ENCODE data around the gene MGST2.

The MGST2 gene

GRCh38 chr4:139684351-139684750, 18.7 kb downstream of the MGST2 start:
- TF ChIP-seq TEAD4 (IDR thresholded peaks at IDR 0.05) (no peak), CEBPB (IDR thresholded peaks at IDR 0.05) (no peak), NFIC (IDR thresholded peaks at IDR 0.05) (no peak), FOXM1 (IDR thresholded peaks at IDR 0.05; ENCODE audit: borderline replicate concordance, low read depth) (no peak)

GRCh38 chr4:139685180-139685579, 19.6 kb downstream of the MGST2 start:
- TF ChIP-seq, protein P1, sequence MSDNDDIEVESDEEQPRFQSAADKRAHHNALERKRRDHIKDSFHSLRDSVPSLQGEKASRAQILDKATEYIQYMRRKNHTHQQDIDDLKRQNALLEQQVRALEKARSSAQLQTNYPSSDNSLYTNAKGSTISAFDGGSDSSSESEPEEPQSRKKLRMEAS (IDR thresholded peaks at IDR 0.05): no peak
- TF ChIP-seq EP300 (IDR thresholded peaks at IDR 0.05; ENCODE audit: borderline replicate concordance): no peak
- TF ChIP-seq, protein P2, sequence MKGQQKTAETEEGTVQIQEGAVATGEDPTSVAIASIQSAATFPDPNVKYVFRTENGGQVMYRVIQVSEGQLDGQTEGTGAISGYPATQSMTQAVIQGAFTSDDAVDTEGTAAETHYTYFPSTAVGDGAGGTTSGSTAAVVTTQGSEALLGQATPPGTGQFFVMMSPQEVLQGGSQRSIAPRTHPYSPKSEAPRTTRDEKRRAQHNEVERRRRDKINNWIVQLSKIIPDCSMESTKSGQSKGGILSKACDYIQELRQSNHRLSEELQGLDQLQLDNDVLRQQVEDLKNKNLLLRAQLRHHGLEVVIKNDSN (IDR thresholded peaks at IDR 0.05): no peak
- TF ChIP-seq TEAD4 (IDR thresholded peaks at IDR 0.05): no peak
- TF ChIP-seq CEBPB (IDR thresholded peaks at IDR 0.05): no peak
- TF ChIP-seq EGR1 (IDR thresholded peaks at IDR 0.05): no peak
- no peak for TF ChIP-seq TCF12 (IDR thresholded peaks at IDR 0.05; ENCODE audit: low read depth)
- no peak for TF ChIP-seq ZBTB7A (IDR thresholded peaks at IDR 0.05; ENCODE audit: low read depth)
- TF ChIP-seq TAF1 (IDR thresholded peaks at IDR 0.05; ENCODE audit: low read depth): no peak

DNA sequence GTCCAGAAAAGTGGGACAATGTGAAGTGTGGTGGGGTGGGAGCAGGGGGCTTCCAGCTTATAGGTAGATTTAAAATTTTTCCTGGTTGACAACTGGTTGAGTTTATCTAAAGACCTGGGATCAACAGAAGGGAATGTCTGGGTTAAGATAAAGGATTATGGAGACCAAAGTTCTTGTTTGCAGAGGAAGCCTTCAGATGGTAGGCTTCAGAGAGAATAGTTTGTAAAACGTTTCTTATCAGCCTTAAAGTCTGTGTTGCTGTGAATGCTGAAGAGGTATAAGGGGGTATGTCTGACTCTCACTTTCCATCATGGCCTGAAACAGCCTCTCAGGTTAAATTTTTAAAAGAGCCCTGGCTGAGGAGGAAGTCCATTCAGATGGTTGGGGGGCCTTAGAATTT, 20.5 kb downstream of the MGST2 start:
- TF ChIP-seq NFIC (IDR thresholded peaks at IDR 0.05) (no peak), TEAD4 (IDR thresholded peaks at IDR 0.05) (no peak), CREB1 (IDR thresholded peaks at IDR 0.05; ENCODE audit: low read depth) (no peak), CEBPB (IDR thresholded peaks at IDR 0.05) (no peak), YY1 (IDR thresholded peaks at IDR 0.05; ENCODE audit: low read depth) (no peak), EP300 (IDR thresholded peaks at IDR 0.05; ENCODE audit: borderline replicate concordance) (no peak), TCF12 (IDR thresholded peaks at IDR 0.05; ENCODE audit: low read depth) (no peak), FOXM1 (IDR thresholded peaks at IDR 0.05; ENCODE audit: borderline replicate concordance, low read depth) (no peak), TAF1 (IDR thresholded peaks at IDR 0.05; ENCODE audit: low read depth) (no peak), EGR1 (IDR thresholded peaks at IDR 0.05) (no peak), RAD21 (IDR thresholded peaks at IDR 0.05; ENCODE audit: low read depth) (no peak), ZBTB7A (IDR thresholded peaks at IDR 0.05; ENCODE audit: low read depth) (no peak)
- TF ChIP-seq, protein P3, sequence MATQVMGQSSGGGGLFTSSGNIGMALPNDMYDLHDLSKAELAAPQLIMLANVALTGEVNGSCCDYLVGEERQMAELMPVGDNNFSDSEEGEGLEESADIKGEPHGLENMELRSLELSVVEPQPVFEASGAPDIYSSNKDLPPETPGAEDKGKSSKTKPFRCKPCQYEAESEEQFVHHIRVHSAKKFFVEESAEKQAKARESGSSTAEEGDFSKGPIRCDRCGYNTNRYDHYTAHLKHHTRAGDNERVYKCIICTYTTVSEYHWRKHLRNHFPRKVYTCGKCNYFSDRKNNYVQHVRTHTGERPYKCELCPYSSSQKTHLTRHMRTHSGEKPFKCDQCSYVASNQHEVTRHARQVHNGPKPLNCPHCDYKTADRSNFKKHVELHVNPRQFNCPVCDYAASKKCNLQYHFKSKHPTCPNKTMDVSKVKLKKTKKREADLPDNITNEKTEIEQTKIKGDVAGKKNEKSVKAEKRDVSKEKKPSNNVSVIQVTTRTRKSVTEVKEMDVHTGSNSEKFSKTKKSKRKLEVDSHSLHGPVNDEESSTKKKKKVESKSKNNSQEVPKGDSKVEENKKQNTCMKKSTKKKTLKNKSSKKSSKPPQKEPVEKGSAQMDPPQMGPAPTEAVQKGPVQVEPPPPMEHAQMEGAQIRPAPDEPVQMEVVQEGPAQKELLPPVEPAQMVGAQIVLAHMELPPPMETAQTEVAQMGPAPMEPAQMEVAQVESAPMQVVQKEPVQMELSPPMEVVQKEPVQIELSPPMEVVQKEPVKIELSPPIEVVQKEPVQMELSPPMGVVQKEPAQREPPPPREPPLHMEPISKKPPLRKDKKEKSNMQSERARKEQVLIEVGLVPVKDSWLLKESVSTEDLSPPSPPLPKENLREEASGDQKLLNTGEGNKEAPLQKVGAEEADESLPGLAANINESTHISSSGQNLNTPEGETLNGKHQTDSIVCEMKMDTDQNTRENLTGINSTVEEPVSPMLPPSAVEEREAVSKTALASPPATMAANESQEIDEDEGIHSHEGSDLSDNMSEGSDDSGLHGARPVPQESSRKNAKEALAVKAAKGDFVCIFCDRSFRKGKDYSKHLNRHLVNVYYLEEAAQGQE (IDR thresholded peaks at IDR 0.05; ENCODE audit: low read depth): no peak
- TF ChIP-seq, protein P2 (IDR thresholded peaks at IDR 0.05): no peak
- TF ChIP-seq, protein P1 (IDR thresholded peaks at IDR 0.05): no peak

GRCh38 chr4:139686988-139687387, 21.4 kb downstream of the MGST2 start:
- no peak for TF ChIP-seq TAF1 (IDR thresholded peaks at IDR 0.05; ENCODE audit: low read depth)
- TF ChIP-seq, protein P1 (IDR thresholded peaks at IDR 0.05): no peak
- TF ChIP-seq EP300 (IDR thresholded peaks at IDR 0.05; ENCODE audit: borderline replicate concordance): no peak
- no peak for TF ChIP-seq NFIC (IDR thresholded peaks at IDR 0.05)
- TF ChIP-seq TEAD4 (IDR thresholded peaks at IDR 0.05): no peak
- TF ChIP-seq FOXM1 (IDR thresholded peaks at IDR 0.05; ENCODE audit: borderline replicate concordance, low read depth): no peak
- no peak for TF ChIP-seq CREB1 (IDR thresholded peaks at IDR 0.05; ENCODE audit: low read depth)
- no peak for TF ChIP-seq TCF12 (IDR thresholded peaks at IDR 0.05; ENCODE audit: low read depth)
- no peak for TF ChIP-seq EGR1 (IDR thresholded peaks at IDR 0.05)
- TF ChIP-seq, protein P2 (IDR thresholded peaks at IDR 0.05): no peak
- no peak for TF ChIP-seq YY1 (IDR thresholded peaks at IDR 0.05; ENCODE audit: low read depth)
- no peak for TF ChIP-seq ZBTB7A (IDR thresholded peaks at IDR 0.05; ENCODE audit: low read depth)
- no peak for TF ChIP-seq RAD21 (IDR thresholded peaks at IDR 0.05; ENCODE audit: low read depth)
- no peak for TF ChIP-seq CEBPB (IDR thresholded peaks at IDR 0.05)
- TF ChIP-seq, protein P3 (IDR thresholded peaks at IDR 0.05; ENCODE audit: low read depth): no peak

- no peak for TF ChIP-seq FOXM1 (IDR thresholded peaks at IDR 0.05; ENCODE audit: borderline replicate concordance, low read depth)
- no peak for TF ChIP-seq TEAD4 (IDR thresholded peaks at IDR 0.05)
- TF ChIP-seq, protein P2 (IDR thresholded peaks at IDR 0.05): no peak
Measured at GRCh38 chr4:139689093-139689722, 23.6 kb downstream of the MGST2 start.
